HCT116 (cell line): ENCODE results near the gene IQCM. TPM values are rescaled to one million over a fixed set of nuclear protein-coding genes. Genes with fewer than 3 reads are reported as not detected.
A peak's percentile ranks its signal among the peaks of the same experiment; 100 is the strongest.

Experiments
- ATAC-seq: fragments of 200-7000 bp; cut with Tn5 transposase; 2 replicates; pipeline ENCODE4 v1.9.1; 2020; ENCODE audit warnings: mild to moderate bottlenecking, moderate library complexity
- BruUV-seq: library from RNA; stranded (reverse); fragments of 400-500 nt; replicated peaks from 2 replicates; lab custom pipeline; 2021; lab: Mats Ljungman, UMichigan
- CTCF ChIA-PET: fragments of 300-600 bp; sonication (Branson Sonifier 250); formaldehyde crosslinking; loops from one replicate; lab custom pipeline; 2021; ENCODE audit warnings: antibody characterized with exemption; lab: Charles Lee
- POLR2A ChIA-PET: fragments of 300-600, 350-600 bp; sonication (Branson Sonifier 250); formaldehyde crosslinking; loops from one replicate; lab custom pipeline; 2021; ENCODE audit warnings: antibody characterized with exemption; lab: Charles Lee
- RAD21 ChIA-PET, 2 experiments: fragments of 300-600 bp; sonication (Branson Sonifier 250); formaldehyde crosslinking; loops; one replicate each; lab custom pipeline; 2023; ENCODE audit warnings: low total read pairs in 2 of 2; ENCODE audit not compliant: uncharacterized antibody in 2 of 2, unreplicated experiment in 2 of 2, low non-redundant PET in 1 of 2; lab: Charles Lee
- DNase-seq: peaks from one replicate; pipeline ENCODE4 v3.0.0-alpha.2; 2010; ENCODE audit warnings: low read depth, low spot score
- H2AFZ ChIP-seq: fragments of 200-600 bp; shearing (Covaris generic), sonication (generic); 2 replicates; pipeline ENCODE4 v1.6.1; 2017; ENCODE audit warnings: low read depth, mixed run types, mixed read lengths, antibody characterized with exemption, low read length; ENCODE audit not compliant: poor library complexity, severe bottlenecking
- H3K27ac ChIP-seq: 2 replicates; pipeline ENCODE4 v1.5.1; 2012; ENCODE audit warnings: low read depth, low read length
- H3K27me3 ChIP-seq: fragments of 200-600 bp; sonication (generic); 2 replicates; pipeline ENCODE4 v1.6.1; 2016; ENCODE audit warnings: mixed run types, low read length, mixed read lengths; ENCODE audit not compliant: insufficient read depth
- H3K36me3 ChIP-seq, 2 experiments: fragments of 200-500 bp in 1 of 2; fragments of 200-600 bp in 1 of 2; sonication (Bioruptor generic) in 1 of 2; sonication (generic) in 1 of 2; 2 replicates each; pipeline versions ENCODE4 v1.5.1 to v1.6.1; 2014 to 2016; ENCODE audit warnings: low read length in 2 of 2, inconsistent platforms in 1 of 2, mixed read lengths in 1 of 2, mixed run types in 1 of 2; ENCODE audit not compliant: insufficient read depth in 2 of 2, control insufficient read depth in 1 of 2
- H3K4me1 ChIP-seq, 2 experiments: fragments of 200-600 bp in 1 of 2; sonication (generic) in 1 of 2; 2 replicates each; pipeline versions ENCODE4 v1.5.1 to v1.6.1; 2012 to 2017; ENCODE audit warnings: low read length in 2 of 2, inconsistent platforms in 1 of 2, mild to moderate bottlenecking in 1 of 2, mixed read lengths in 1 of 2, mixed run types in 1 of 2, moderate library complexity in 1 of 2; ENCODE audit not compliant: insufficient read depth in 2 of 2, control insufficient read depth in 1 of 2
- H3K4me2 ChIP-seq: fragments of 200-600 bp; sonication (generic); 2 replicates; pipeline ENCODE4 v1.6.1; 2017; ENCODE audit warnings: mixed run types, low read length, mixed read lengths
- H3K4me3 ChIP-seq, 2 experiments: fragments of 200-600 bp in 1 of 2; sonication (generic) in 1 of 2; replicated peaks in 1 of 2; 2 replicates each; pipeline ENCODE4 v1.5.1; 2011 to 2016; ENCODE audit warnings: low read length in 2 of 2, control low read depth in 1 of 2, low read depth in 1 of 2, mild to moderate bottlenecking in 1 of 2, mixed read lengths in 1 of 2, mixed run types in 1 of 2
- H3K79me2 ChIP-seq: fragments of 200-600 bp; sonication (generic); 2 replicates; pipeline ENCODE4 v1.6.1; 2017; ENCODE audit warnings: mild to moderate bottlenecking, mixed run types, low read length, moderate library complexity, mixed read lengths; ENCODE audit not compliant: insufficient read depth
- H3K9ac ChIP-seq: fragments of 200-600 bp; sonication (generic); 2 replicates; pipeline ENCODE4 v1.6.1; 2016; ENCODE audit warnings: low read length, mixed read lengths
- H3K9me2 ChIP-seq: fragments of 200-600 bp; sonication (generic), shearing (Covaris generic); 2 replicates; pipeline ENCODE4 v1.6.1; 2017; ENCODE audit warnings: mixed run types, mild to moderate bottlenecking, moderate library complexity; ENCODE audit not compliant: insufficient read depth
- H3K9me3 ChIP-seq, 2 experiments: fragments of 200-500 bp in 1 of 2; fragments of 200-600 bp in 1 of 2; sonication (Bioruptor generic) in 1 of 2; sonication (generic) in 1 of 2; 2 replicates each; pipeline ENCODE4 v1.6.1; 2014 to 2017; ENCODE audit warnings: low read length in 2 of 2, mixed read lengths in 2 of 2, inconsistent platforms in 1 of 2, low read depth in 1 of 2, mild to moderate bottlenecking in 1 of 2, mixed run types in 1 of 2, moderate library complexity in 1 of 2; ENCODE audit not compliant: control insufficient read depth in 1 of 2, insufficient read depth in 1 of 2
- H4K20me1 ChIP-seq: fragments of 200-600 bp; sonication (generic), shearing (Covaris generic); 2 replicates; pipeline ENCODE4 v1.6.1; 2017; ENCODE audit warnings: mixed run types, mild to moderate bottlenecking, moderate library complexity; ENCODE audit not compliant: insufficient read depth
- CBX3 ChIP-seq: IDR thresholded peaks from 2 replicates; pipeline ENCODE4 v1.6.1; 2012; ENCODE audit warnings: low read depth
- CEBPB ChIP-seq: IDR thresholded peaks from 2 replicates; pipeline ENCODE4 v1.6.1; 2012; ENCODE audit warnings: low read depth
- CTCF ChIP-seq, 3 experiments: fragments of 200-600 bp in 1 of 3; sonication (generic) in 1 of 3; IDR thresholded peaks in 2 of 3; conservative IDR thresholded peaks in 1 of 3; 2 replicates each; pipeline ENCODE4 v1.5.1; 2012 to 2017; ENCODE audit warnings: low read depth in 2 of 3, low read length in 2 of 3, antibody characterized with exemption in 1 of 3, borderline replicate concordance in 1 of 3, control low read depth in 1 of 3, mild to moderate bottlenecking in 1 of 3, mixed read lengths in 1 of 3, mixed run types in 1 of 3, moderate library complexity in 1 of 3; ENCODE audit not compliant: insufficient read depth in 1 of 3
- EGR1 ChIP-seq: IDR thresholded peaks from 2 replicates; pipeline ENCODE4 v1.6.1; 2012; ENCODE audit warnings: low read depth
- ELF1 ChIP-seq: IDR thresholded peaks from 2 replicates; pipeline ENCODE4 v1.6.1; 2012; ENCODE audit warnings: low read depth, borderline replicate concordance
- EZH2 ChIP-seq: fragments of 200-600 bp; sonication (generic); IDR thresholded peaks from 2 replicates; pipeline ENCODE4 v1.6.1; 2017; ENCODE audit warnings: antibody characterized with exemption, mixed run types
- EZH2phosphoT487 ChIP-seq: fragments of 200-600 bp; IDR thresholded peaks from 2 replicates; pipeline ENCODE4 v1.6.1; 2018; ENCODE audit warnings: antibody characterized with exemption, borderline replicate concordance
- FOSL1 ChIP-seq: IDR thresholded peaks from 2 replicates; pipeline ENCODE4 v1.6.1; 2012; ENCODE audit warnings: low read depth
- JUND ChIP-seq: IDR thresholded peaks from 2 replicates; pipeline ENCODE4 v1.6.1; 2012
- MAX ChIP-seq: IDR thresholded peaks from 2 replicates; pipeline ENCODE4 v1.6.1; 2012
- POLR2AphosphoS5 ChIP-seq: IDR thresholded peaks from 2 replicates; pipeline ENCODE4 v1.6.1; 2011; ENCODE audit warnings: mild to moderate bottlenecking, low read depth, low read length, moderate library complexity
- RAD21 ChIP-seq: IDR thresholded peaks from 2 replicates; pipeline ENCODE4 v1.6.1; 2012; ENCODE audit warnings: low read depth, mild to moderate bottlenecking
- SIN3A ChIP-seq: IDR thresholded peaks from 2 replicates; pipeline ENCODE4 v1.6.1; 2012; ENCODE audit warnings: low read depth
- SP1 ChIP-seq: IDR thresholded peaks from 2 replicates; pipeline ENCODE4 v1.6.1; 2012; ENCODE audit warnings: low read depth
- SRF ChIP-seq: IDR thresholded peaks from 2 replicates; pipeline ENCODE4 v1.6.1; 2012; ENCODE audit warnings: low read depth
- YY1 ChIP-seq: IDR thresholded peaks from 2 replicates; pipeline ENCODE4 v1.6.1; 2011; ENCODE audit warnings: low read length, low read depth, moderate library complexity, mild to moderate bottlenecking; ENCODE audit not compliant: insufficient replicate concordance; ENCODE audit errors: extremely low read depth
- intact Hi-C: fragments of 100-400 bp; cut with micrococcal nuclease; formaldehyde crosslinking; loops from 2 replicates; pipeline ENCODE4 v1.10.0; 2022
- total RNA-seq: library from RNA; stranded (reverse); gene quantifications from one replicate; pipeline ENCODE4 v1.2.1, GENCODE V29; 2021; ENCODE audit not compliant: unreplicated experiment

The IQCM gene
- total RNA-seq, 1 experiment from 2014 or later = 0.20 TPM

GRCh38 chr4:149765630-149766029 lies 50.0 kb downstream of the IQCM start (continued):
- TF ChIP-seq SP1 = peak; percentile 44

DNA sequence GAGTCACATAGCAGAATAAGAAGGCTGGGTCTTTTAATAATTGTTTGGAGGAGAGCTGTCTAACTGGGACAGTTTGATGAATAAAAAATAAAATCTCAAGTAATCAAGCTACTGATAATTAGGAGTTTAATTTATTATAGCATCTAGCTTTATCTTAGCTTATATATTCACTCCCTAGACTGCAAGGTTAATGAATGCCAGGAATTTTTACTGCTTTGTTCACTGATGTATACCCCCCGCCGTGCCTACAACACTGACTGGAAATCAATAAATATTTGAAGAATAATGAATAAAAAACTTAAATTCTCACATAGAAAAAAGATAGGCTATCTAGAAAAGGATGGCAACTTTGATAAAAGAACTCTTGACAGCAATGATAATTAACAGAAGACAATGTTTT lies 59.7 kb downstream of the IQCM start:
- H3K36me3 ChIP-seq = no peaks in the 10 kb centered on the region
- H2AFZ ChIP-seq = no peak overlapping the region
- no peak overlapping the region for H3K4me2 ChIP-seq
- H4K20me1 ChIP-seq = no peaks in the 10 kb centered on the region
- H3K27ac ChIP-seq = no peak overlapping the region
- H3K4me3 ChIP-seq = no peak overlapping the region
- no peak overlapping the region for H3K9ac ChIP-seq
- RAD21 ChIA-PET = no interaction called here
- DNase-seq = no peak
- CTCF ChIA-PET = no interaction called here
- H3K9me3 ChIP-seq = no peaks in the 10 kb centered on the region
- POLR2A ChIA-PET = no interaction called here
- H3K79me2 ChIP-seq = no peaks in the 10 kb centered on the region
- BruUV-seq = no TSS peak
- no peaks in the 10 kb centered on the region for H3K9me2 ChIP-seq
- TF ChIP-seq POLR2AphosphoS5 (no peak), EZH2phosphoT487 (no peak), FOSL1 (no peak), EZH2 (no peak), JUND (no peak), RAD21 (no peak), EGR1 (no peak), SIN3A (no peak)
- no peaks in the 10 kb centered on the region for H3K27me3 ChIP-seq
- ATAC-seq = no peak
- peaks cover 0 to 4% of the 10 kb centered on the region in 2 experiments; a peak in 1 of 4 replicates for H3K4me1 ChIP-seq
- intact Hi-C loops = no loop called here

DNA sequence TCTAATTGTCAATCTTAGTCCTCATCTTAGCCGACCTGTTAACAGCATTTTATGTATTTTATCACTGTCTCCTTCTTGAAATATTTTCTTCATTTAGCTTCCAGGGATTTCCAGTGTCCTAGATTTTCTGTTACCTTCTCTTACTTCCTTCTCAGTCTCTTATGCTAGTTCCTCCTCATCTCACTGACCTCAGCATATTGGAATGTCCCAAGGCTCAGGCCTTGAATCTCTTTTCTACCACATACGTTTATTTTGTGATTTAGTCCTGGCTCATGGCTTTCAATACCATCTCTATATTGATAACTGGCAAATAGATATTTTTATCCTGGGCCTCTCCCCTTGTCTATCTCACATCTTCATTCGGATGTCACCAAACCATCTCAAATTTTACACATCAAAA lies 61.1 kb downstream of the IQCM start:
- Histone ChIP-seq H3K9me2 (no peaks in the 10 kb centered on the region), H3K27ac (no peak overlapping the region), H3K27me3 (no peaks in the 10 kb centered on the region), H2AFZ (no peak overlapping the region), H3K4me3 (no peak overlapping the region), H3K4me2 (no peak overlapping the region), H4K20me1 (no peaks in the 10 kb centered on the region), H3K9me3 (no peaks in the 10 kb centered on the region), H3K36me3 (no peaks in the 10 kb centered on the region), H3K79me2 (no peaks in the 10 kb centered on the region), H3K4me1 (peaks cover 0 to 4% of the 10 kb centered on the region in 2 experiments; a peak in 1 of 4 replicates), H3K9ac (no peak overlapping the region)
- intact Hi-C loops = no loop called here
- RAD21 ChIA-PET = no interaction called here
- no peak for TF ChIP-seq CTCF (IDR thresholded peaks at IDR 0.05 in 2 of 3, conservative IDR thresholded peaks at IDR 0.05 in 1 of 3; ENCODE audit: borderline replicate concordance in 1 of 3, insufficient read depth in 1 of 3, low read depth in 2 of 3, low read length in 2 of 3)
- no peak for TF ChIP-seq CBX3
- no peak for TF ChIP-seq CEBPB
- no peak for TF ChIP-seq EZH2
- no peak for TF ChIP-seq MAX
- TF ChIP-seq EGR1 = no peak
- no peak for TF ChIP-seq YY1
- no peak for TF ChIP-seq SRF
- TF ChIP-seq ELF1 = no peak
- no TSS peak for BruUV-seq
- ATAC-seq (no peak), DNase-seq (no peak)
- POLR2A ChIA-PET = no interaction called here
- CTCF ChIA-PET = no interaction called here
